HG03565 (cell line): Measurements from ENCODE around the gene ATXN1.
"Not testable (repeated sequence)": the region's sequence is repeated elsewhere in the genome, so short reads cannot be mapped to it uniquely, and the experiment has no call there.

Source experiments
- ATAC-seq: cut with Tn5 transposase; IDR thresholded peaks from one replicate; pipeline ENCODE4 v1.9.1; 2021; ENCODE audit warnings: mild to moderate bottlenecking, moderate library complexity; ENCODE audit not compliant: unreplicated experiment

Gene ATXN1

GRCh38 chr6:16431106-16431505 is 330.2 kb downstream of the ATXN1 start:
- no peak for ATAC-seq

GRCh38 chr6:16430391-16431089 is 330.7 kb downstream of the ATXN1 start:
- no peak for ATAC-seq

GRCh38 chr6:16429669-16430068 is 331.6 kb downstream of the ATXN1 start:
- no peak for ATAC-seq

- ATAC-seq: no peak
These were observed 334.1 kb downstream of the ATXN1 start for GRCh38 chr6:16427124-16427523.

GRCh38 chr6:16425881-16426615 is 335.2 kb downstream of the ATXN1 start:
- no peak for ATAC-seq

- peak; percentile 0 for ATAC-seq
These were observed 339.7 kb downstream of the ATXN1 start for GRCh38 chr6:16421462-16421960.

- ATAC-seq: peak; percentile 53
These were observed 340.4 kb downstream of the ATXN1 start for GRCh38 chr6:16420715-16421461.

GRCh38 chr6:16420337-16420714 is 340.9 kb downstream of the ATXN1 start:
- ATAC-seq: no peak

GRCh38 chr6:16419636-16420336 is 341.5 kb downstream of the ATXN1 start:
- ATAC-seq: peak; percentile 68

GRCh38 chr6:16418151-16418550 is 343.1 kb downstream of the ATXN1 start:
- no peak for ATAC-seq

GRCh38 chr6:16415677-16416076 is 345.6 kb downstream of the ATXN1 start:
- no peak for ATAC-seq

- ATAC-seq: peak; percentile 56
These were observed 347.1 kb downstream of the ATXN1 start for GRCh38 chr6:16414205-16414604.

GRCh38 chr6:16413399-16413798 is 347.9 kb downstream of the ATXN1 start:
- ATAC-seq: no peak

GRCh38 chr6:16412982-16413381 is 348.3 kb downstream of the ATXN1 start:
- ATAC-seq: no peak

- no peak for ATAC-seq
These were observed 349.1 kb downstream of the ATXN1 start for GRCh38 chr6:16412171-16412570.

GRCh38 chr6:16409531-16410441 is 351.5 kb downstream of the ATXN1 start:
- ATAC-seq: no peak

GRCh38 chr6:16408766-16409165 is 352.5 kb downstream of the ATXN1 start:
- no peak for ATAC-seq

- ATAC-seq: no peak
These were observed 354.3 kb downstream of the ATXN1 start for GRCh38 chr6:16406966-16407365.

- ATAC-seq: not testable (repeated sequence)
These were observed 354.7 kb downstream of the ATXN1 start for GRCh38 chr6:16406538-16406937.

- no peak for ATAC-seq
These were observed 355.9 kb downstream of the ATXN1 start for GRCh38 chr6:16405375-16405774.
